Ovary (tissue), 3 donors: Measurements from ENCODE around the gene FGFR3.

Experiments used
- POLR2A ChIP-seq: fragments of 450-650 bp; IDR thresholded peaks from one replicate; pipeline ENCODE4 v1.6.1; 2017; ENCODE audit warnings: antibody characterized with exemption, mild to moderate bottlenecking, moderate library complexity
- TF ChIP-seq, protein P1 (sequence below), 3 donors: fragments of 450-650 bp in 2 of 3; fragments of 200-600 bp in 1 of 3; IDR thresholded peaks; one replicate each; pipeline versions ENCODE4 v1.5.1 to v1.8.0; 2016 to 2022; ENCODE audit warnings: antibody characterized with exemption in 3 of 3, mild to moderate bottlenecking in 1 of 3
- donor health status: DM: no; HTN: no; CAD: no.

DNA sequence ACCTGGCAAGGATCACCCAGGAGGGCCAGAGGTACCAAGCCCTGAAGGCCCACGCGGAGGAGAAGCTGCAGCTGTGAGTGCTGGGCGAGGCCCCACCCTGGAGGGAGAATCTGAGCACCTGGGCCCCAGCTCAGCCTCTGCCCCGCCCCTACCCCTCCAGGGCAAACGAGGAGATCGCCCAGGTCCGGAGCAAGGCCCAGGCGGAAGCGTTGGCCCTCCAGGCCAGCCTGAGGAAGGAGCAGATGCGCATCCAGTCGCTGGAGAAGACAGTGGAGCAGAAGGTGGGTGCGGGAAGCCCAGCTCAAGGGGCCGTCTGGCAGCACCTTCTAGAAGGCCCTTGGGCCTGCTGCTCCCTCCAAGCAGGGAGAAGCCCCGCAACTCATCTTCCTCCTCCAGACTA lies 48.5 kb upstream of the FGFR3 start:
- TF ChIP-seq, protein P1, sequence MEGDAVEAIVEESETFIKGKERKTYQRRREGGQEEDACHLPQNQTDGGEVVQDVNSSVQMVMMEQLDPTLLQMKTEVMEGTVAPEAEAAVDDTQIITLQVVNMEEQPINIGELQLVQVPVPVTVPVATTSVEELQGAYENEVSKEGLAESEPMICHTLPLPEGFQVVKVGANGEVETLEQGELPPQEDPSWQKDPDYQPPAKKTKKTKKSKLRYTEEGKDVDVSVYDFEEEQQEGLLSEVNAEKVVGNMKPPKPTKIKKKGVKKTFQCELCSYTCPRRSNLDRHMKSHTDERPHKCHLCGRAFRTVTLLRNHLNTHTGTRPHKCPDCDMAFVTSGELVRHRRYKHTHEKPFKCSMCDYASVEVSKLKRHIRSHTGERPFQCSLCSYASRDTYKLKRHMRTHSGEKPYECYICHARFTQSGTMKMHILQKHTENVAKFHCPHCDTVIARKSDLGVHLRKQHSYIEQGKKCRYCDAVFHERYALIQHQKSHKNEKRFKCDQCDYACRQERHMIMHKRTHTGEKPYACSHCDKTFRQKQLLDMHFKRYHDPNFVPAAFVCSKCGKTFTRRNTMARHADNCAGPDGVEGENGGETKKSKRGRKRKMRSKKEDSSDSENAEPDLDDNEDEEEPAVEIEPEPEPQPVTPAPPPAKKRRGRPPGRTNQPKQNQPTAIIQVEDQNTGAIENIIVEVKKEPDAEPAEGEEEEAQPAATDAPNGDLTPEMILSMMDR (IDR thresholded peaks at IDR 0.05): no peak
- no peak for TF ChIP-seq POLR2A
